Rectal smooth muscle tissue (tissue), 1 donor: ENCODE results near the gene STAG1.
"Not testable (repeated sequence)": the region's sequence is repeated elsewhere in the genome, so short reads cannot be mapped to it uniquely, and the experiment has no call there.

ENCODE experiments used
- H3K27ac ChIP-seq: one replicate; pipeline ENCODE4 v1.7.0; 2013; ENCODE audit warnings: low read depth, low read length, inconsistent platforms
- H3K27me3 ChIP-seq: one replicate; pipeline ENCODE4 v1.7.0; 2013; ENCODE audit warnings: low read length; ENCODE audit not compliant: control insufficient read depth, insufficient read depth
- H3K36me3 ChIP-seq: one replicate; pipeline ENCODE4 v1.7.0; 2013; ENCODE audit warnings: low read length; ENCODE audit not compliant: control insufficient read depth, insufficient read depth
- H3K4me1 ChIP-seq: one replicate; pipeline ENCODE4 v1.7.0; 2013; ENCODE audit warnings: low read length; ENCODE audit not compliant: control insufficient read depth, insufficient read depth
- H3K4me3 ChIP-seq: one replicate; pipeline ENCODE4 v1.7.0; 2013; ENCODE audit warnings: low read length
- H3K9ac ChIP-seq: one replicate; pipeline ENCODE4 v1.7.0; 2013; ENCODE audit warnings: low read length

Gene STAG1

DNA sequence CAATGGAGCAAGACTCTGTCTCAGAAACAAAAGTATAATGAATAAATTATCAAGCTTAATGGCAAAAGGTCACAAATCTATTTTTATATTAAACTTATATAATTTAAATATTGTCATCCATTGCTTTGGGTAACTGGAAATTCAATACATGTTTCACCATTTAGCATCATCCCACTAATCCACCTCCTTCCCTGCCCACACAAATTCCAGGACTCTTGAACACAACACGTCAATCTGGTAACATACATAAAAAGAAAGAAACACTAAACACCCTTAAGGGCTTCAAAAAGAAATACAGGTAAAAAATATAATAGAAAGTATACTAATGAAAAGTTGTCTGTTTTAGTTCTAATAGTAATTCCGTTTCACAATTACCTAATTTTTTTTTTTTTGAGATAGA lies 149.4 kb downstream of the STAG1 start:
- no peaks in the 10 kb centered on the region for H3K27me3 ChIP-seq
- H3K27ac ChIP-seq = no peak overlapping the region
- no peaks in the 10 kb centered on the region for H3K36me3 ChIP-seq
- H3K4me3 ChIP-seq = no peak overlapping the region
- H3K9ac ChIP-seq = no peak overlapping the region
- H3K4me1 ChIP-seq = no peaks in the 10 kb centered on the region

DNA sequence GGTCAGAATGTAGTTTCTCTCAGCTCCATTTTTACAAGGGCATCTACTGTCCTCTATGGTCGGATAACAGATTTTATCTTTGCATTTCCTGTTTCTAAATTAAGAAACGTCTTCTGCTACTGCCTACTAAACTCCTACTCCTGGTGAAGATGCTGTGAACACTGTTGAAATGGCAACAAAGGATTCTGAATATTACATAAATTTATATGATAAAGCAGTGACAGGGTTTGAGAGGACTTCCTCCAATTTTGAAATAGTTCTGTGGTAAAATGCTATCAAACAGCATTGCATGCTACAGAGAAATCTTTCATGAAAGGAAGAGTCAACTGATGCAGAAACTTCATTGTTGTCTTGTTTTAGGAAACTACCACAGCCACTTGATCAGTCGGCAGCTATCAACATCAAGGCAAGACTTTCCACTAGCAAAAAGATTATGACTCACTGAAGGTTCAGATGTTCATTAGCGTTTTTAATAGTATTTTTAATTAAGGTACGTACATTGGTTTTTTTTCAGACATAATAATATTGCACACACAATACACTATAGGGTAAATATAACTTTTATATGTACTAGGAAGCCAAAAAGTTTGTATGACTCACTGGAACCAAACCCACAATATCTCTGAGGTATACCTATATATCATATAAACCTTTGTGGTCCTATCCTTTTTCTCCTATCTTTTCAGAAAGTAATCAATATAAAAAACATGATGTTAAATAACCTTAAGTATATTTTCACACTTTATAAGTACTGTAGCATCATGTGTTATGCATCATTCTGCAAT lies 156.1 kb downstream of the STAG1 start:
- H3K9ac ChIP-seq = no peak overlapping the region
- H3K4me1 ChIP-seq = no peaks in the 10 kb centered on the region
- no peaks in the 10 kb centered on the region for H3K27me3 ChIP-seq
- H3K36me3 ChIP-seq = no peaks in the 10 kb centered on the region
- H3K4me3 ChIP-seq = no peak overlapping the region
- H3K27ac ChIP-seq = no peak overlapping the region

- no peaks in the 10 kb centered on the region for H3K27me3 ChIP-seq
- H3K9ac ChIP-seq = no peak overlapping the region
- H3K4me3 ChIP-seq = no peak overlapping the region
- no peak overlapping the region for H3K27ac ChIP-seq
- no peaks in the 10 kb centered on the region for H3K4me1 ChIP-seq
- H3K36me3 ChIP-seq = peaks cover 3% of the 10 kb centered on the region
Measured at GRCh38 chr3:136586580-136586979, 165.6 kb downstream of the STAG1 start.

- Histone ChIP-seq H3K27me3 (no peaks in the 10 kb centered on the region), H3K4me1 (no peaks in the 10 kb centered on the region), H3K9ac (no peak overlapping the region), H3K4me3 (no peak overlapping the region), H3K36me3 (peaks cover 3% of the 10 kb centered on the region), H3K27ac (no peak overlapping the region)
Measured at GRCh38 chr3:136584728-136585127, 167.4 kb downstream of the STAG1 start.

DNA sequence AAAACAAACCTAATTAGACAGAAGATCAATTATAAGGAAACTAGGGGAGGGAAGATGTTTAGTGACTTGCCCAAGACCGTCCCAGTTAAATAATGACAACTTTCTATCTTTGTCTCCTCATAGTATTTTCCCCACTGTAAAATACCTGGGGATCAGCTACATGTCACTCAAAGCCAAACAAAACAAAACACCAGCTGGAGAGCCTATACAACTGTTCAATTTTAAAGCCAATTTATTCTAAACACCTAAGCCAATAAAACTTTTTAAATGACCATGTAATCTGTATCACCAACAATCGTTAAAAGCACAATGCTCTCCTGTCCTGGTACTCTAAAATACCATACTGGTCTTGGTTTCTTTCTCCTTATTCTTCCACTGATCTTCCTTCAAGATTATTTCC lies 168.4 kb downstream of the STAG1 start:
- H3K9ac ChIP-seq = no peak overlapping the region
- no peaks in the 10 kb centered on the region for H3K4me1 ChIP-seq
- no peak overlapping the region for H3K27ac ChIP-seq
- peaks cover 3% of the 10 kb centered on the region for H3K36me3 ChIP-seq
- H3K4me3 ChIP-seq = no peak overlapping the region
- no peaks in the 10 kb centered on the region for H3K27me3 ChIP-seq

- no peaks in the 10 kb centered on the region for H3K4me1 ChIP-seq
- no peak overlapping the region for H3K4me3 ChIP-seq
- H3K36me3 ChIP-seq = no peaks in the 10 kb centered on the region
- no peak overlapping the region for H3K27ac ChIP-seq
- no peaks in the 10 kb centered on the region for H3K27me3 ChIP-seq
- H3K9ac ChIP-seq = no peak overlapping the region
Measured at GRCh38 chr3:136577791-136578190, 174.4 kb downstream of the STAG1 start.

DNA sequence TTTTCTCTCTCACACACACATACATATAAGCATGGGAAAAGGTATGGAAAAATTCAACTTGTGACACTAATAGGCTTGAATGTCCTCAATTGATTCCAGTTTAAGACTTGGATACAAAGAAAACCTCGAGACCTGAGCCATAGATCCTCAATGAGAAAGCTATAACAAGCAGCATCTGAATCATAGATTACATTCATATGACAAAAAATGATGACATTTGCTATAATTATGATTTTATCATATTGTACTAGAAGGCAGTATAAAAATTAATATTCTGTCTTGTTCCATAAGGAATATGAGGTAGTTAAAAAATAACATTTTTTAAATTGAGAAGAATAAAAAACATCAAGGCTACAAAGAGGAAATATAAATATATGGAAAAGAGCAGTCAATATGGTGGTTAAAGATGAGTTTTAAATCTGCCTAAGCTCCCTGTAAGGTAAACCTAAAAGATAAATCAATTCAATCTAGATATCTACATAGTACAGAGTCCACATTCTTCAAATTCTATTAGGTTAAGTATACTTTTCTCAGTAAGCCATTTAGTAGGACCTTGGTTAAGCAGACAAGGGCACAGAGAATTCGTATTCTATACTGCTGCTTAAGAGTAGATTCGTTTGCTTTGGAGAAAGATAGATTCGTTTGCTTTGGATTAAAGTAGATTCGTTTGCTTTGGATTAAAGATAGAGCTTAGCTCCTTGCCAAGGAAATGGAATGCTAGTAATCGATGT lies 175.7 kb downstream of the STAG1 start:
- Histone ChIP-seq H3K4me3 (no peak overlapping the region), H3K27ac (no peak overlapping the region), H3K9ac (no peak overlapping the region), H3K36me3 (no peaks in the 10 kb centered on the region), H3K4me1 (no peaks in the 10 kb centered on the region), H3K27me3 (no peaks in the 10 kb centered on the region)

DNA sequence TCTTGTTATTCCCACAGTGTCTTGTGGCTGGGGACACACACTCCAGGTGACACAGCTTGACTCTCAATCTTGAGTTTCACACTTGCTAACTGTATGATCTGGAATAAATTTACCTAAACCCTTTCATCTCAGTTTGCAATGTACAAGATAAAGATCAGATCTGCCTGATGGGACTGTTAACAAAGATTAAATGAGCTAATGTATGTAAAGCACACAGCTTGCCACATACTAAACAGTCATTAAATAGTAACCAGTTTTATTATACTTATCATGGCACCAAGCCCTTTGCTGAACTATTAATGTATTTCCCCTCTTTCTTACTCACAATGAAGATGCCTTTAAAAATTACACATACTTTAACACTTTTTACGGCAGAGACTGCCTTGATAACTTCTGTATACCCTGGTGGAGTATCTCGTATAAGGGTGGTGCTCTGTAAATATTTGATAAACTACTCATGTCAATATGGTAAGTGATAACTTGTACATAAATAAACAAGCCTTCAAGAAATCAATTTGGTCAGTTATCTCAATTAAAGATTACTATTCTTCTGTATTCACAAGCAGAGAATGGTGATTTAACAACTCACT lies 184.5 kb downstream of the STAG1 start:
- H3K4me1 ChIP-seq = no peaks in the 10 kb centered on the region
- H3K27ac ChIP-seq = no peak overlapping the region
- H3K9ac ChIP-seq = no peak overlapping the region
- H3K4me3 ChIP-seq = no peak overlapping the region
- H3K36me3 ChIP-seq = no peaks in the 10 kb centered on the region
- H3K27me3 ChIP-seq = no peaks in the 10 kb centered on the region

GRCh38 chr3:136564962-136565361 lies 187.2 kb downstream of the STAG1 start:
- H3K4me1 ChIP-seq, H3K36me3 ChIP-seq, H3K27ac ChIP-seq, H3K9ac ChIP-seq, H3K27me3 ChIP-seq, H3K4me3 ChIP-seq: not testable (repeated sequence)

DNA sequence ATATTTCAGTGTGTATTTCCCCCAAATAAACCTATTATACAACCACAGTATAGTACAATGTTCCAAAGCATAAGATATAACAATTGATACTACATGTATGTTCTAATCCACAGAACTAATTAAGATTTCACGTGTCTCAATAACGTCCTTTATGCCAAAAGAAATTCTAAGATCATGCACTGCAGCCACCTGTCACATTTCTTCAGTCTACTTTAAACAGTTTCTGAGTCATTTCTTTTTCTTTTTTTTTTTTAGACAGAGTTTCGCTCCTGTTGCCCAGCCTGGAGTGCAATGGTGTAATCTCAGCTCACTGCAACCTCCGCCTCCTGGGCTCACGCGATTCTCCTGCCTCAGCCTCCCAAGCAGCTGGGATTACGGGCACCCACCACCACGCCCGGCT lies 190.2 kb downstream of the STAG1 start:
- H3K27me3 ChIP-seq = no peaks in the 10 kb centered on the region
- no peaks in the 10 kb centered on the region for H3K4me1 ChIP-seq
- no peaks in the 10 kb centered on the region for H3K36me3 ChIP-seq
- no peak overlapping the region for H3K4me3 ChIP-seq
- H3K9ac ChIP-seq = no peak overlapping the region
- no peak overlapping the region for H3K27ac ChIP-seq

GRCh38 chr3:136559896-136560295 lies 192.3 kb downstream of the STAG1 start:
- no peak overlapping the region for H3K9ac ChIP-seq
- no peaks in the 10 kb centered on the region for H3K27me3 ChIP-seq
- H3K36me3 ChIP-seq = no peaks in the 10 kb centered on the region
- no peaks in the 10 kb centered on the region for H3K4me1 ChIP-seq
- no peak overlapping the region for H3K27ac ChIP-seq
- no peak overlapping the region for H3K4me3 ChIP-seq

- not testable (repeated sequence) for H3K27ac ChIP-seq, H3K9ac ChIP-seq, H3K36me3 ChIP-seq, H3K4me1 ChIP-seq, H3K4me3 ChIP-seq, H3K27me3 ChIP-seq
Measured at GRCh38 chr3:136549461-136549860, 202.7 kb downstream of the STAG1 start.
